ENCODE measurements around the gene CD81.

GRCh38 chr11:2426826-2427521 is 49.9 kb downstream of the CD81 start:
- TF ChIP-seq, protein P1, sequence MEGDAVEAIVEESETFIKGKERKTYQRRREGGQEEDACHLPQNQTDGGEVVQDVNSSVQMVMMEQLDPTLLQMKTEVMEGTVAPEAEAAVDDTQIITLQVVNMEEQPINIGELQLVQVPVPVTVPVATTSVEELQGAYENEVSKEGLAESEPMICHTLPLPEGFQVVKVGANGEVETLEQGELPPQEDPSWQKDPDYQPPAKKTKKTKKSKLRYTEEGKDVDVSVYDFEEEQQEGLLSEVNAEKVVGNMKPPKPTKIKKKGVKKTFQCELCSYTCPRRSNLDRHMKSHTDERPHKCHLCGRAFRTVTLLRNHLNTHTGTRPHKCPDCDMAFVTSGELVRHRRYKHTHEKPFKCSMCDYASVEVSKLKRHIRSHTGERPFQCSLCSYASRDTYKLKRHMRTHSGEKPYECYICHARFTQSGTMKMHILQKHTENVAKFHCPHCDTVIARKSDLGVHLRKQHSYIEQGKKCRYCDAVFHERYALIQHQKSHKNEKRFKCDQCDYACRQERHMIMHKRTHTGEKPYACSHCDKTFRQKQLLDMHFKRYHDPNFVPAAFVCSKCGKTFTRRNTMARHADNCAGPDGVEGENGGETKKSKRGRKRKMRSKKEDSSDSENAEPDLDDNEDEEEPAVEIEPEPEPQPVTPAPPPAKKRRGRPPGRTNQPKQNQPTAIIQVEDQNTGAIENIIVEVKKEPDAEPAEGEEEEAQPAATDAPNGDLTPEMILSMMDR (IDR thresholded peaks at IDR 0.05; ENCODE audit: insufficient read depth, low read length, poor library complexity, severe bottlenecking) = no peak
- no peak for TF ChIP-seq EZH2phosphoT487 (conservative IDR thresholded peaks at IDR 0.05; ENCODE audit: low read length)

All from SU-DHL-6 (cell line).